BJ (cell line): Measurements from ENCODE around the gene CRYL1. TPM values are rescaled to one million over a fixed set of nuclear protein-coding genes. Genes with fewer than 3 reads are reported as not detected.
A peak's percentile ranks its signal among the peaks of the same experiment; 100 is the strongest.

Source experiments
- CTCF ChIA-PET: fragments of 350-600 bp; formaldehyde crosslinking; extraction: SDS; loops from one replicate; lab custom pipeline; 2021; ENCODE audit warnings: antibody characterized with exemption, inconsistent platforms; lab: Yijun Ruan, JAX
- POLR2A ChIA-PET: fragments of 300-600 bp; sonication (Branson Sonifier 250); formaldehyde crosslinking; extraction: SDS; loops from one replicate; lab custom pipeline; 2021; ENCODE audit warnings: antibody characterized with exemption; lab: Charles Lee
- DNase-seq: peaks from one replicate; pipeline ENCODE4 v3.0.0-alpha.2; 2011; ENCODE audit warnings: low read depth
- H3K27me3 ChIP-seq: 2 replicates; pipeline ENCODE4 v1.6.0; 2011; ENCODE audit warnings: low read length; ENCODE audit not compliant: control insufficient read depth, insufficient read depth
- H3K36me3 ChIP-seq: 2 replicates; pipeline ENCODE4 v1.5.1; 2011; ENCODE audit warnings: low read length; ENCODE audit not compliant: control insufficient read depth, insufficient read depth
- H3K4me3 ChIP-seq: 2 replicates; pipeline ENCODE4 v1.5.1; 2011; ENCODE audit warnings: low read depth, mild to moderate bottlenecking, control low read depth, low read length
- CTCF ChIP-seq: IDR thresholded peaks from 2 replicates; pipeline ENCODE4 v1.5.1; 2011; ENCODE audit warnings: low read depth, mild to moderate bottlenecking, control low read depth, inconsistent platforms, low read length, moderate library complexity; ENCODE audit not compliant: insufficient read depth
- polyA plus RNA-seq: library from polyadenylated mRNA; depleted of rRNA; stranded (reverse); fragments of >200 nt; gene quantifications from 2 replicates; pipeline ENCODE4 v1.2.3, GENCODE V29; 2011

CRYL1 gene
- polyA plus RNA-seq, 1 experiment, result 30.6 TPM

GRCh38 chr13:20360835-20361412, 164.7 kb downstream of the CRYL1 start:
- Histone ChIP-seq H3K36me3 (no peaks in the 10 kb centered on the region), H3K27me3 (peaks cover 7% of the 10 kb centered on the region), H3K4me3 (no peak overlapping the region)
- DNase-seq, result no peak
- CTCF ChIA-PET, result no interaction called here
- TF ChIP-seq CTCF, result no peak
- POLR2A ChIA-PET, result no interaction called here

GRCh38 chr13:20360041-20360491, 165.6 kb downstream of the CRYL1 start:
- DNase-seq, result no peak
- Histone ChIP-seq H3K4me3 (no peak overlapping the region), H3K27me3 (peaks cover 7% of the 10 kb centered on the region), H3K36me3 (no peaks in the 10 kb centered on the region)
- CTCF ChIA-PET, result no interaction called here
- no peak for TF ChIP-seq CTCF
- POLR2A ChIA-PET, result no interaction called here

DNA sequence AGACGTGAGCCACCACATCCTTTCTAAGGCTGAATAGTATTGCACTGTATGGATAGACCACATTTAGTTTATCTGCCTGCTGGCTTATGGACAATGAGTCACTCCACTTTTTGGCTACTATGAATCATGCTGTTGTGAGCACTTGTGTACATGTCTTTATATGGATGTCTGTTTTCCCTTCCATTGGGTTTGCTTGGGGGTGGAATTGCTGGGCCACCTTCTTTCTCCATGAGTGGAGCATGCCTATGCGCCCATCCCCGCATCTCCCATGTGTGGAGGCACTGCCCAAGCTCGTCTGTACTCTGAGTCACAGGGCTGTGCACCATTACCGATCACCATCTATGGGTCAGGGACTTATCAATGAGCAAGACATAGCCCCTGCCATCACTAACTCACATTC, 166.3 kb downstream of the CRYL1 start:
- no peak for TF ChIP-seq CTCF
- H3K4me3 ChIP-seq, result no peak overlapping the region
- peaks cover 3% of the 10 kb centered on the region for H3K27me3 ChIP-seq
- ChIA-PET CTCF (no interaction called here), POLR2A (no interaction called here)
- no peaks in the 10 kb centered on the region for H3K36me3 ChIP-seq
- peak; percentile 41 for DNase-seq

- no peak for DNase-seq
- CTCF ChIA-PET, result interaction anchor here (0.6 kb wide), 1 partner anchor 121 kb away, joined by 3 read pairs; no protein-coding TSS in a partner anchor
Measured at GRCh38 chr13:20358022-20358421, 167.6 kb downstream of the CRYL1 start.

DNA sequence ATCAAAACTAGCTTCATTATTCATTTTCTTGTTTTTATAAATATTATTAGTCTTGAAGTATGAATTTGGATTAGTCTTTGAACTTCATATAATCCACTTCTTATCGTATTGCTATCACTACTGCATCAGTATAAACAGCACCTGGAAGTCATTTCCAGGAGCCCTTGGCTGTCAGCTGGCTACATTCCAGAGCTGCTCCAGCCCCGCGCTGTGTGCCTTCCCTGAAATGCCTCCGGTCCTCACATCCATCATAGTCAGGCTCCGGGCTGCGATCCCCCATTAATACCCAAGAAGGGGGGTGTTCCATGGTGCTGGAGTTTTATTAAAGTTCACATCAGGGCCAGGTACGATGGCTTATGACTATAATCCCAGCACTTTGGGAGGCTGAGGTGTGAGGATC, 169.2 kb downstream of the CRYL1 start:
- H3K36me3 ChIP-seq, result no peaks in the 10 kb centered on the region
- no peak for DNase-seq
- H3K27me3 ChIP-seq, result peaks cover 4% of the 10 kb centered on the region
- TF ChIP-seq CTCF, result no peak
- no peak overlapping the region for H3K4me3 ChIP-seq
- ChIA-PET POLR2A (no interaction called here), CTCF (no interaction called here)

More at GRCh38 chr13:20358022-20358421, 167.6 kb downstream of the CRYL1 start:
- no peak overlapping the region for H3K4me3 ChIP-seq
- peaks cover 2% of the 10 kb centered on the region for H3K27me3 ChIP-seq
- H3K36me3 ChIP-seq, result no peaks in the 10 kb centered on the region
- TF ChIP-seq CTCF, result no peak
- POLR2A ChIA-PET, result no interaction called here
